LNCaP clone FGC (cell line): ENCODE data around the gene NDUFAF8.
A peak's percentile ranks its signal among the peaks of the same experiment; 100 is the strongest.

Experiments
- DNase-seq: peaks from one replicate; pipeline ENCODE4 v3.0.0-alpha.2; 2011; ENCODE audit warnings: low read depth
- H3K4me3 ChIP-seq: 2 replicates; pipeline ENCODE4 v1.5.1; 2011; ENCODE audit warnings: mild to moderate bottlenecking, low read depth, low read length, control low read depth
- CTCF ChIP-seq: IDR thresholded peaks from 2 replicates; pipeline ENCODE4 v1.5.1; 2012; ENCODE audit warnings: mild to moderate bottlenecking; ENCODE audit not compliant: control insufficient read depth, insufficient read depth; ENCODE audit errors: extremely low read depth

Gene NDUFAF8

GRCh38 chr17:81248649-81249048 lies 9.5 kb downstream of the NDUFAF8 start:
- no peak for TF ChIP-seq CTCF
- no peak overlapping the region for H3K4me3 ChIP-seq
- DNase-seq: no peak

- no peak overlapping the region for H3K4me3 ChIP-seq
- no peak for DNase-seq
- TF ChIP-seq CTCF: no peak
These were observed 10.3 kb downstream of the NDUFAF8 start for GRCh38 chr17:81249223-81250040.

GRCh38 chr17:81250286-81251093 lies 11.4 kb downstream of the NDUFAF8 start:
- no peak for DNase-seq
- TF ChIP-seq CTCF: no peak
- H3K4me3 ChIP-seq: no peak overlapping the region

GRCh38 chr17:81251094-81251708 lies 12.1 kb downstream of the NDUFAF8 start:
- 0 out of 2 replicates have a peak overlapping the region, but pooled peaks have one; percentile 15 for H3K4me3 ChIP-seq
- peak; percentile 37 for DNase-seq
- TF ChIP-seq CTCF: no peak

- DNase-seq: peak; percentile 61
- TF ChIP-seq CTCF: no peak
- 0 out of 2 replicates have a peak overlapping the region, but pooled peaks have one; percentile 15 for H3K4me3 ChIP-seq
These were observed 12.7 kb downstream of the NDUFAF8 start for GRCh38 chr17:81251709-81252301.

GRCh38 chr17:81252326-81252986 lies 13.3 kb downstream of the NDUFAF8 start:
- TF ChIP-seq CTCF: no peak
- DNase-seq: no peak
- H3K4me3 ChIP-seq: no peak overlapping the region
